HG02852 (cell line): Measurements from ENCODE around the gene SAP30BP.

Source experiments
- ATAC-seq: cut with Tn5 transposase; IDR thresholded peaks from one replicate; pipeline ENCODE4 v1.9.1; 2021; ENCODE audit warnings: mild to moderate bottlenecking, moderate library complexity; ENCODE audit not compliant: unreplicated experiment

The SAP30BP gene

DNA sequence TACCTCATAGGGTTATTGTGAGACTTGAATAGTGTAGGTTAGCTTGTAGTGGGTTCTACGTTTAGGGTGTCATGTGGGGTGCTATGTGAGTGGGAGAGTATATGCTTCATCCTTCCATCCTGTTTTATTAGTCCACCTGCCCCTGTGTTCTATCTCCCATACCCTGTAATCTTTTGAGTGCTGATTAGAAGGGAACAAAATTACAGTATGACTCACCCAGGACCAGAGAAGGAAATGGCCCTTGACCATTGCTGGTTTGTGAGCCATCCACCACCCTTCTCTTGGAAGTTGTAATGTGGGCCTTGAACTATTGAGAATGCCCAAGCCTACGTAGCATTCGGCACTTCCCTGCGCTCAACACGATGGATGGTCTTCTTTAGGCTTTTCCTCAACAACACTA, 17.1 kb downstream of the SAP30BP start:
- ATAC-seq: no peak

DNA sequence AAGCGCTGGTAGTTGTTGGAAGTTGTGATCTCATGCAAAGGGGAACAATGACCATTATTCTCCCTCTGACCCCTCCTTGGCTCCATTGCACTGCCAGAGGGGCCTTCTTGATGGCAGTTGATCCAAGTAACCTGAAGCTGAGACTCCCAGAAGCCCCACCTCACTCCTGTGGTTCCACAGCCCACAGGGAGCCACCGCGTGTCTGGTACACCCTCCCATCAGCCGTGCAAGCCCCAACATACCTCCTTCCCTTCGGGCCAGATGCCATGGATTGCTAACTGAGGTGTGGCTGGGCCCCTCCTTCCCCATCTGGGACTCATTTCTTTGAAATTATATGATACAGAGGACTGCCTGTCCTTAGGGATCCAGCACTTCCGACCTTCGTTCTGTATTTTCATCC, 17.8 kb downstream of the SAP30BP start:
- ATAC-seq: no peak

DNA sequence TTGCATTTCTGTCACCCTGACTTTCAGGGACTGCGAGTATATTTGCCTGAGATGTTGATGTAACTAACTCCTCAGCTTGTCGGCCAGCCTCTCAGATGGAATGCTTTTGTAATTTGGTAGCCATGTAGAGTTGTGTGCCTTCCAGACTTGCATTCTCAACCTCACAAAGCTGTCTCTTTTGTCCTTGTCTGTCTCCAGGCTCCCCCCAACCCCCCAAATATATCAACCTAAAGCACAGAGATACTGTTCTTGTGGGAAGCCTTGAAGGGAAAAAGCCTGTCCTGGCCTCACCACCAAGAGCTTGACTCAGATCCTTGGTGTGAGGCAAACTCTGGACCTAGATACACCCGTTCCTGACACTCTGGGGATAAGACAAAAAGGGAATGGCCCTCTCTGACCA, 18.4 kb downstream of the SAP30BP start:
- no peak for ATAC-seq

- ATAC-seq: no peak
These were observed 21.2 kb downstream of the SAP30BP start for GRCh38 chr17:75688209-75688825.

- ATAC-seq: no peak
These were observed 22.3 kb downstream of the SAP30BP start for GRCh38 chr17:75689441-75689873.

- ATAC-seq: no peak
These were observed 24.2 kb downstream of the SAP30BP start for GRCh38 chr17:75691371-75691791.

DNA sequence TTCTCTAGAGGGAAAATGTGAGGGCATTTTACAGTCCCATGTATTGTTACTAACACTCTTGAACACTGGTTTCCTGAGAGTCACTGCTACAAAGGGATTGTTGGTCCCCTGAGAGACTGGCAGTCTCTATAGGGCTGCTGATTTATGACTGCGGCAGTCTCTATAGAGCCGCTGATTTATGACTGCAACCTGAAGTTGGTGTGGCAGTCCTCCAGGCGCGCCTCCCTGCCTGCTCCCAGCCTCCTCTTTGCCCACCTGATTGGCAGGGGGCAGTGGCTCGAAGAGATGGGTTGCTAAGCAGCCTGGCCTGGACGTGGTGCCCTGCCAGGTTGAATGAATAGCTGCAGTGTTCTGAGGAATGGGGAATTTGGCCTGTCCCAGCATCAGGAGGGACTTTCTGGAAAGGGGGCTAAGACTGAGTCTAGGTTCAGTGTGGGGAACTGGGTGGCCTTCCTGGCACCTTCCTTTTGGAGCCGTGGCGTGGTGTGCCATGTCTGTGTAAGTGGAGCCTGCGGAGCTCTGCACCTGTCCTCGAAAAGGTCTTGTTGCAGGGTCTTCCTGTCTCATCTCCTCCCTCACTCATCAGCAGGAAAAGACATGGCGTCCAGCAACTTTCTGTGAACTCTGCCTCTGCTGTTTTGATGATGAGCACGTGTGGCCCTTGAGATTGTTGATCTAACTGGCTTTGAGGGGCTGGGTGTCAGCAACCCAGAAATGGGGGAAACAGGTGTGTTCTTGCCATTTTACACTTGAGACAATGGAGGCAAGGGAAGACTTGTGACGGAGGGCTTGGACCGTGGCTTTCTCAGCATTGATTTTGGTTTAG, 24.9 kb downstream of the SAP30BP start:
- no peak for ATAC-seq

GRCh38 chr17:75692976-75693375, 25.8 kb downstream of the SAP30BP start:
- no peak for ATAC-seq

DNA sequence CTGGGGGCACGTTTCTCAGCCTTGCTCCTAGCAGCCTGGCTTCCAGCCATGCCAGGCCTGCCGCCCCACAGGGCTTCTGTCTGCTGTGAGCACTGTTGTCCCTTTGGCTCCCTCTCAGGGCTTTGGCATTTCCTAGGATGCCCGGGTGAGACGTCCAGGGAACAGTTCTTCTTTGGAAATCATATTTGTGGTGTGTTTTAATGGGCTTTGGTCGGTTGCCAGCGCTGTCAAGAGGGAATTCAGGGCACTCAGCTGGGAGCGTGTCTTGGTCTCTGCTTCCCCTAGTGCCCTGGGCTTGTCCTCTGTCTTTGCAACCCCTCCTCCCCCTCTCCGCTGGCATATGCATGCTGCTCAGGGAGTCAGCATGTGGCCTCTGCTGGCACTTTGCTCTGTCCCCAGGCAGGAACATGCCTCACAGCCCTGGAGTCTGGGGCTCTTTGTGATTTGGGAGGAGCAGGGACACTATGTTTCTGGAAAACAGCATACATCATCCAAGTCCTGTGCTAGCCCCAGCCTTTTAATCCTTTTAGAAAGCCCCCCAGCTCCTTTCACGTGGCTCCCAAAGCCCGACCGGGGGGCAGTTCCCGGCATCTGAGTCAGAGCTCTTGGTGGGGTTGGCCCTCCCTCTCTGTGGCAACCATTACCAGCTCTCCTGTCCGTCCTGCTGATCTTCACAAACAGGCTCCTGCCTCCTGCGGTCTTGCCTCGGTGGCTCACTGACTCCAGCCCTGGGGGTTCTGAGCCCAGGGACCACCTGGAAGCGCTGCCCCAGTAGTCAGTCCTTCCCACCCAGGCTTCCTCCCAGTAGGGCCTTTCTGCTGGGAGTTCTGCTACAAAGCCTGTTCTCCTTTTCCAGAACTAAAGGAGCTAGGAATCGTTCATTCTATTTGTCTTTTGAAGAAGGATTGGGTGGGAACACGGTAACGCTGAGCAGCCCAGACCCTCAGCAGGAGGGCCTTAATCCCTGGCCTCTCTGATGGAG, 26.7 kb downstream of the SAP30BP start:
- no peak for ATAC-seq

- ATAC-seq: no peak
These were observed 27.4 kb downstream of the SAP30BP start for GRCh38 chr17:75694536-75694935.

- no peak for ATAC-seq
These were observed 28.1 kb downstream of the SAP30BP start for GRCh38 chr17:75695141-75695829.

- no peak for ATAC-seq
These were observed 28.7 kb downstream of the SAP30BP start for GRCh38 chr17:75695830-75696271.

DNA sequence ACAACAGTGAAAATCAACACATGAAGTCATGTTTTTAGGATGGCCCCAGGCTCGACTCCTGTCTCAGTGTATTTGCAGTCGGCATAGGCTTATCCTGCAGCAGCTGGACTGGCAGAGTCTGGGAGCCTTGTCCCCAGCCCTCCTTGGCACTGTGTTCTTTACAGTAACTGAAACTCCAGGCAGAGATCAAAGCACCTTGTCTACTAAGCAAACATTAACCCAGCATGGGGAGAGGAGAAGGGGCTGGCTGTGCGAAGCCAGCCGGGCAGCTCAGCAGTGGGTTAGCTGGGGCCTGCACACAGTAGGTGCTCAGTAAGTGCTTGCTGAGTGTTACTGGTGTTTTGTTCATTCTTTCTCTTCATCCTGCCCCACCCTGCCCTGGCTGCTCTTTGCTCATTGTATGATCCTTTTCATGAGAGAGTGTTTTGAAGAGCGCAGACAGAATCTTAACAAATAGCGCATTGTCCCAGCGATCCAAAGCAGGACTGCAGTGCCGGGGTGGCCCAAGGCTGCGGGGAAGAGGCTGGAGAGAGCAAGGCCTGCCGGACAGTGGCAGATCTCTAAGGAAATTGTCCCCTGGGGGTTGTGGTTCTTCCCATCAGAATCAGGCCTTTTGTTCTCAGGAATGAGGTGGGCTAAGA, 30.6 kb downstream of the SAP30BP start:
- ATAC-seq: no peak

GRCh38 chr17:75698659-75699058, 31.5 kb downstream of the SAP30BP start:
- no peak for ATAC-seq

DNA sequence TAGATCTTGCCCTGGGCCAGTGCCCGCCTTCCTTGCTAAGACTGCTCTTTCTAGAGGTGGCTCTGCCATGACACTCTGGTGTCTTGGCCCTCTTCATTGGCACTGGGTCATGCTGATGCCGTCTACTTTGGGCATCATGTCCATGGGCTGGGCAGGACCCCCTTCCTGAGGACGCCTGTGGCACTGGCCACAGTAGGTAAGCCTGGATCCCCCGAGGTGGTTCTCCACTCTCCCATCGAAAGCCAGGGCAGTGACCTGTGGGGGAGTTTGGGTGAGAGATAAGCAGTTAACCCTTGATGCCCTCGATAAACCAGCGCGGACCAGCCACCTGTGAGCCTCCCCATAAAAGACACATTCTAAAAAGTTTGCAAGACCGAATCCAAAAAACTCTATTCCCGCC, 34.1 kb downstream of the SAP30BP start:
- ATAC-seq: no peak

GRCh38 chr17:75703191-75703590, 36.1 kb downstream of the SAP30BP start:
- no peak for ATAC-seq

DNA sequence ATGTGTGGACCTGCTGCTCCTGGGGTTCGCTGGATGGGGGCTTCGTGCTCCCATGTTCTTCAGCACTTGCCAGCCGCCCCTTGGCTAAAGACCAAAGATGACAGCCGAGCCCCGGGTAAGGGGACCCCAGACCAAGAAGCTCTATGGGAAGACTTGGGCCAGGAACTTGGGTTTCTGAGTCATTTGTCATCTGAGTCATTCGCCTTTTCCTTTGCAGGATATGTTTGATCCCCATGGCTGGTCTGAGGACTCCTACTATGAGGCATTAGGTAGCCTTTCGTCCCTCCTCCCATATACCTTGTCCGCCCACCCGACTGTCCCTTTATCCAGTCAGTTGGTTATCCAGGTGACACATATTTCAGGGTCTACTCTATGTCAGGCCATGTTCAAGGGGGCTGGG, 36.5 kb downstream of the SAP30BP start:
- no peak for ATAC-seq

DNA sequence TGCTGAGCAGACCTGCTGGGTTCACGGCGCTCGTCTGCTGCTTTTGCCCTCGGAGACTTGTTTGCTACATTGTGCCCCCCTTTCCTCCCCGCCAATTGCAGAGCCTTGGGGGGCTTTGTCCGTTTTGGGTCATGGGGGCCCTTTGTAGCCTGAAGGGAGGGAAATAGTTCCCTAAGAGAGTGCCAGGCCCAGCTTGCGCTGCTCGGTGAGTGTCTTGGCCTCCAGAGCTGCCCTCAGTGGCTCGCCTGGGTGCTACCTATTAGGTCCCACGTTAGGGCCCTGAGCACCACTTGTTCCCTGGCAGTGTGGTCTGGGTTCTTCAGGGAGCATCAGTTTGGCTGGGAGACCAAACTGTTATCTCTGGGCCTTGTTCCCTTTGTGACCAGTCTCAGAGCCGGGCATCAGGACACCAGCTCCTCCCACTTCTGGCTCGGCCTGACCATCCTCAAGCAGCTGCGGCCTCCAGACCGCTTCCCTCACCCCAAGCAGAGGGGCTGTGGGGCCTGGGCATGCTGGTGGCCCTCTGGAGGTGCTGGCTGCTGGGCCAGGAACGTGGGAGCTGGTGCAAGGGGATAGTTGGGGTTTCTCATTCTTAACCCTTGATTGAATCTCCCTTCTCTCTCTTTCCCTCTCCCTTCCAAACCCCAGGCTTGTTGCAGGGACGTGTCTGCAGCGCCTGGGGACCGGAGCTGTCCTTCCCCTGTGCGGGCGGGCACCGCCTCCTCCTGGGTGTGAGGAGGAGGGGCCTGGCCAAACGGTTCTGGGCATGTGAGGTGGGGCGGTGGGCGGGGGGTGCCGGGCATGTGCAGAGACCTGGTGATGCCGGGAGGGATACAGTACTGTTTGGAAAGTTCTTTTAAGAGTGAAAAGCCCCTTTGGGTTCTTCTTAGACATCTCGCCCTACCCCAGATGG, 38.1 kb downstream of the SAP30BP start:
- no peak for ATAC-seq
